ENCODE data around the gene DNAJC13. TPM values are rescaled to one million over a fixed set of nuclear protein-coding genes. Genes with fewer than 3 reads are reported as not detected.
A peak's percentile ranks its signal among the peaks of the same experiment; 100 is the strongest.

The DNAJC13 gene
- total RNA-seq, 1 donor, result 116 TPM

DNA sequence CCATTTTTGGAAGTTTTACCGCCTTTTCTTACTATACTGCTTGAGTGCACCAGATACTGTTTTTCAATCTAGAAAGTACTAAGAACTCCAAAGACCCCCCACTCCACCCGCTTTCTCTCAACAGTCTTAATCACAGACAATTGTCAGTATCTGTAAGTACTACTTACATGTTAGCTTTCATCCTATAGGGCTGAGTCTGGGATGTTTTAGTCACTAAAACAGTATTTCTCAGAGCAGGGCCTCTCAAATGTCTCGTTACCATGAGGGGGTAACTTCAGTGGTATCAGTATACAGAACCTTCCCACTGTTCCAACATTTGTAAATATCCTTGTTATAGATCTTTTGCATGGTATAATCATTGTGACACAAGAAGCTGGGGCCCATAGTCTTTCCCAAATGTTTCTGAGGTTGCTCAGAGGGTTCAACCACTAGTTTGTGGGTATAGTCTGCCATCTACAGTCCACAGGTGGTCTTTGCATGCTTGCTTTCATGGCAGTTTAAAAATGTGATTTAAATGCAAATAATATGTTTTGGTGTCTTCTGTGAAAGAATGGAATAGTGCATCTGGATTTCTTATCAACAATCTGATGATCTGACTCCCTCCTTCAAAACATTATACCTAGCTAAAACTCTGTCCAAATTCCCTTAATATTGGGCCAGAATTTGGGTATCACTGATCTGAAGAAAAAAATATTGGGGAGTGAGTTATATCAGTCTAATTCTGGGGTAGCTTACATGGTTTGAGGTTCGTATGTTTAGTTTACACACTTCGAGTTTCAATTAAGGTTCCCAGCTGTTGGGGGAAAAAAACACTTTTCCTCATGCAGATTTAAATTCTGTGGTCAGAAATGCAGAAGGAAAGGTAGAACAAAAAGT lies 18.0 kb upstream of the DNAJC13 start:
- TF ChIP-seq, protein P1, sequence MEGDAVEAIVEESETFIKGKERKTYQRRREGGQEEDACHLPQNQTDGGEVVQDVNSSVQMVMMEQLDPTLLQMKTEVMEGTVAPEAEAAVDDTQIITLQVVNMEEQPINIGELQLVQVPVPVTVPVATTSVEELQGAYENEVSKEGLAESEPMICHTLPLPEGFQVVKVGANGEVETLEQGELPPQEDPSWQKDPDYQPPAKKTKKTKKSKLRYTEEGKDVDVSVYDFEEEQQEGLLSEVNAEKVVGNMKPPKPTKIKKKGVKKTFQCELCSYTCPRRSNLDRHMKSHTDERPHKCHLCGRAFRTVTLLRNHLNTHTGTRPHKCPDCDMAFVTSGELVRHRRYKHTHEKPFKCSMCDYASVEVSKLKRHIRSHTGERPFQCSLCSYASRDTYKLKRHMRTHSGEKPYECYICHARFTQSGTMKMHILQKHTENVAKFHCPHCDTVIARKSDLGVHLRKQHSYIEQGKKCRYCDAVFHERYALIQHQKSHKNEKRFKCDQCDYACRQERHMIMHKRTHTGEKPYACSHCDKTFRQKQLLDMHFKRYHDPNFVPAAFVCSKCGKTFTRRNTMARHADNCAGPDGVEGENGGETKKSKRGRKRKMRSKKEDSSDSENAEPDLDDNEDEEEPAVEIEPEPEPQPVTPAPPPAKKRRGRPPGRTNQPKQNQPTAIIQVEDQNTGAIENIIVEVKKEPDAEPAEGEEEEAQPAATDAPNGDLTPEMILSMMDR (IDR thresholded peaks at IDR 0.05; ENCODE audit: extremely low read depth, low read depth, low read length), result peak; percentile 89
- Histone ChIP-seq H3K9me3 (ENCODE audit: low read depth, low read length) (no peaks in the 10 kb centered on the region), H3K4me2 (ENCODE audit: insufficient read depth, low read length) (no peak overlapping the region), H4K20me1 (ENCODE audit: insufficient read depth, low read length) (no peaks in the 10 kb centered on the region), H2AFZ (ENCODE audit: low read length) (no peak overlapping the region), H3K36me3 (ENCODE audit: insufficient read depth, low read length) (no peaks in the 10 kb centered on the region), H3K27me3 (ENCODE audit: insufficient read depth, low read length) (peaks cover 3% of the 10 kb centered on the region), H3K27ac (ENCODE audit: low read depth, low read length) (no peak overlapping the region), H3K4me1 (ENCODE audit: insufficient read depth, low read length) (no peaks in the 10 kb centered on the region), H3K79me2 (ENCODE audit: insufficient read depth, low read length) (no peaks in the 10 kb centered on the region), H3K4me3 (ENCODE audit: insufficient read depth, low read length) (no peak overlapping the region)
- DNase-seq (ENCODE audit: insufficient read length, low spot score, missing footprints), result peak; percentile 87

- no peak overlapping the region for H3K4me2 ChIP-seq (ENCODE audit: insufficient read depth, low read length)
- H4K20me1 ChIP-seq (ENCODE audit: insufficient read depth, low read length), result no peaks in the 10 kb centered on the region
- H3K4me3 ChIP-seq (ENCODE audit: insufficient read depth, low read length), result no peak overlapping the region
- no peaks in the 10 kb centered on the region for H3K9me3 ChIP-seq (ENCODE audit: low read depth, low read length)
- no peaks in the 10 kb centered on the region for H3K4me1 ChIP-seq (ENCODE audit: insufficient read depth, low read length)
- H3K27me3 ChIP-seq (ENCODE audit: insufficient read depth, low read length), result peaks cover 7% of the 10 kb centered on the region
- TF ChIP-seq, protein P1 (IDR thresholded peaks at IDR 0.05; ENCODE audit: extremely low read depth, low read depth, low read length), result no peak
- H2AFZ ChIP-seq (ENCODE audit: low read length), result no peak overlapping the region
- no peak for DNase-seq (ENCODE audit: insufficient read length, low spot score, missing footprints)
- H3K36me3 ChIP-seq (ENCODE audit: insufficient read depth, low read length), result no peaks in the 10 kb centered on the region
- H3K79me2 ChIP-seq (ENCODE audit: insufficient read depth, low read length), result no peaks in the 10 kb centered on the region
- H3K27ac ChIP-seq (ENCODE audit: low read depth, low read length), result no peak overlapping the region
Measured at GRCh38 chr3:132401255-132401654, 16.0 kb upstream of the DNAJC13 start.

DNA sequence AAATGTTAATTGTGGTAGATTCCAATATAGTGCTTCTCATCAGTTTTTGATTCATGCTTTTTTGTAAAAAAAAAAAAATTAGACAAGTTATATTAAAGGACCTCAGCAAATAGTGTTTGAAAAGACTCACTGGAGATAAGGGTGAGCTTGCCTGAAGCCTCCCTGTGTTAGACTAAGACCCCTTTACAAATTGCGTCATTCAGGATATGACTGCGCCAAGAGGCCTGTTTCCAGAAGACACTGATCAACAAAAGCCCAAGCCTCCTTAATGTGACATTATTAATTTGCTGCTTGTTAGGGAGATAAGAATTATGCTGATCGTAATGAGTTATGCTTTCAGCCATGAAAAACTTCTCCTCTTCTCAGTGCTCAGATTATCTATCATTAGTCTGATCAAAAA lies 13.0 kb upstream of the DNAJC13 start:
- Histone ChIP-seq H3K9me3 (ENCODE audit: low read depth, low read length) (no peaks in the 10 kb centered on the region), H3K27me3 (ENCODE audit: insufficient read depth, low read length) (peaks cover 16% of the 10 kb centered on the region), H3K79me2 (ENCODE audit: insufficient read depth, low read length) (no peaks in the 10 kb centered on the region), H3K4me2 (ENCODE audit: insufficient read depth, low read length) (no peak overlapping the region), H3K27ac (ENCODE audit: low read depth, low read length) (no peak overlapping the region), H3K4me1 (ENCODE audit: insufficient read depth, low read length) (no peaks in the 10 kb centered on the region), H4K20me1 (ENCODE audit: insufficient read depth, low read length) (no peaks in the 10 kb centered on the region), H3K36me3 (ENCODE audit: insufficient read depth, low read length) (no peaks in the 10 kb centered on the region), H2AFZ (ENCODE audit: low read length) (no peak overlapping the region), H3K4me3 (ENCODE audit: insufficient read depth, low read length) (no peak overlapping the region)
- TF ChIP-seq, protein P1 (IDR thresholded peaks at IDR 0.05; ENCODE audit: extremely low read depth, low read depth, low read length), result no peak
- DNase-seq (ENCODE audit: insufficient read length, low spot score, missing footprints), result no peak

- Histone ChIP-seq H3K4me1 (ENCODE audit: insufficient read depth, low read length) (no peaks in the 10 kb centered on the region), H2AFZ (ENCODE audit: low read length) (no peak overlapping the region), H3K27ac (ENCODE audit: low read depth, low read length) (no peak overlapping the region), H3K9me3 (ENCODE audit: low read depth, low read length) (no peaks in the 10 kb centered on the region), H3K36me3 (ENCODE audit: insufficient read depth, low read length) (no peaks in the 10 kb centered on the region), H3K4me2 (ENCODE audit: insufficient read depth, low read length) (no peak overlapping the region), H3K27me3 (ENCODE audit: insufficient read depth, low read length) (peaks cover 16% of the 10 kb centered on the region), H3K4me3 (ENCODE audit: insufficient read depth, low read length) (no peak overlapping the region), H3K79me2 (ENCODE audit: insufficient read depth, low read length) (no peaks in the 10 kb centered on the region), H4K20me1 (ENCODE audit: insufficient read depth, low read length) (no peaks in the 10 kb centered on the region)
- DNase-seq (ENCODE audit: insufficient read length, low spot score, missing footprints), result no peak
- TF ChIP-seq, protein P1 (IDR thresholded peaks at IDR 0.05; ENCODE audit: extremely low read depth, low read depth, low read length), result no peak
Measured at GRCh38 chr3:132405188-132405587, 12.1 kb upstream of the DNAJC13 start.

Data from osteoblast (primary cell).